ENCODE data around the gene DIAPH2. TPM values are rescaled to one million over a fixed set of nuclear protein-coding genes. Genes with fewer than 3 reads are reported as not detected.
"Not testable (repeated sequence)": the region's sequence is repeated elsewhere in the genome, so short reads cannot be mapped to it uniquely, and the experiment has no call there.

DIAPH2 gene
- total and polyA plus RNA-seq, 4 donors: 3.0 to 19.7 (median 11.3) TPM

DNA sequence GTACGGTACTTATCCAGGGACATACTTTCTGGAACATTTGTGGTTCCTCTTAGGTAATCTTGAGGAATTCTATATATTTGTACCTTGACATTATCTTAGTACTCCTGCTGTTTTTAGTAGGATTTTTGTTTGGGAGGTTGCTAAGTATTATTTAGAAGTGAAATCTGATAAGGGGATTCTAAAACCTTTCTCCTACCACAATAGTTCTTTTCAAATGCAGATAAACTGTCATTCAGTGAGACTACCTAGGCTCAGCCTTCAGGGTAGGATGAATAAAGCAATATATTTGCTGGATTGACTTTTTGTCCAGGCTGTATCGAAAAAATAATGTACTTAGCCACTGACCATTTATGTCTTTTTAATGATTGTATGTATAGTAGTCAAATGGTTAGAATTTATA, 25.4 kb downstream of the DIAPH2 start:
- no peak overlapping the region for H3K4me3 ChIP-seq (ENCODE audit: low read depth, low read length)
- no peaks in the 10 kb centered on the region for H3K4me1 ChIP-seq (ENCODE audit: control insufficient read depth, insufficient read depth, low read length)
- H3K36me3 ChIP-seq (ENCODE audit: control insufficient read depth, insufficient read depth, low read length): no peaks in the 10 kb centered on the region
- no peaks in the 10 kb centered on the region for H3K9me3 ChIP-seq (ENCODE audit: control insufficient read depth, insufficient read depth, low read length)
- H3K27ac ChIP-seq (ENCODE audit: low read depth, low read length): no peak overlapping the region
- no peak for DNase-seq (ENCODE audit: low read depth in 4 of 6, low spot score in 6 of 6)
- peaks cover 6% of the 10 kb centered on the region for H3K27me3 ChIP-seq (ENCODE audit: control insufficient read depth, insufficient read depth, low read length)
- no CpG with 5 or more reads among the region's 2 CpGs for WGBS (ENCODE audit: insufficient coverage)

GRCh38 chrX:96713303-96713702, 28.7 kb downstream of the DIAPH2 start:
- no peak overlapping the region for H3K27ac ChIP-seq (ENCODE audit: low read depth, low read length)
- H3K9me3 ChIP-seq (ENCODE audit: control insufficient read depth, insufficient read depth, low read length): no peaks in the 10 kb centered on the region
- no peaks in the 10 kb centered on the region for H3K27me3 ChIP-seq (ENCODE audit: control insufficient read depth, insufficient read depth, low read length)
- no peaks in the 10 kb centered on the region for H3K4me1 ChIP-seq (ENCODE audit: control insufficient read depth, insufficient read depth, low read length)
- no peaks in the 10 kb centered on the region for H3K36me3 ChIP-seq (ENCODE audit: control insufficient read depth, insufficient read depth, low read length)
- no peak overlapping the region for H3K4me3 ChIP-seq (ENCODE audit: low read depth, low read length)
- DNase-seq (ENCODE audit: low read depth in 4 of 6, low spot score in 6 of 6): no peak

DNA sequence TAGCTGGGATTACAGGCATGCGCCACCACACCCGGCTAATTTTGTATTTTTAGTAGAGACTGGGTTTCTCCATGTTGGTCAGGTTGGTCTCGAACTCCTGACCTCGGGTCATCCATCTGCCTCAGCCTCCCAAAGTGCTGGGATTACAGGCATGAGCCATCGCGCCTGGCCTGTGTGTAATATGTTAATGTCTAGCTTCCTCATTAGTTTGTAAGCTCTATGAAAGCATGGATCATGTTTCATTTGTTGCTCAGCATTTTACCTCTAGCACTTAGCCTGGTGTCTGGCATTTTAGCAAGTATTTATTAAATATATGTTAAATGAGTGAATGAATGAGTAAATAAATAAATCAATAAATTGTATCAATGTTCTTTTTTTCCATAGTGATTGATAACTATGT, 29.8 kb downstream of the DIAPH2 start:
- not testable (repeated sequence) for H3K4me3 ChIP-seq (ENCODE audit: low read depth, low read length); H3K9me3 ChIP-seq (ENCODE audit: control insufficient read depth, insufficient read depth, low read length); H3K27me3 ChIP-seq (ENCODE audit: control insufficient read depth, insufficient read depth, low read length); DNase-seq (ENCODE audit: low read depth in 4 of 6, low spot score in 6 of 6); H3K4me1 ChIP-seq (ENCODE audit: control insufficient read depth, insufficient read depth, low read length); H3K27ac ChIP-seq (ENCODE audit: low read depth, low read length); H3K36me3 ChIP-seq (ENCODE audit: control insufficient read depth, insufficient read depth, low read length)
- 85% methylated on average over 4 of the region's 6 CpGs for WGBS (ENCODE audit: insufficient coverage)

GRCh38 chrX:96715481-96715880, 30.8 kb downstream of the DIAPH2 start:
- no peak for DNase-seq (ENCODE audit: low read depth in 4 of 6, low spot score in 6 of 6)
- no peak overlapping the region for H3K27ac ChIP-seq (ENCODE audit: low read depth, low read length)
- H3K4me3 ChIP-seq (ENCODE audit: low read depth, low read length): no peak overlapping the region
- H3K9me3 ChIP-seq (ENCODE audit: control insufficient read depth, insufficient read depth, low read length): no peaks in the 10 kb centered on the region
- no peaks in the 10 kb centered on the region for H3K27me3 ChIP-seq (ENCODE audit: control insufficient read depth, insufficient read depth, low read length)
- WGBS (ENCODE audit: insufficient coverage): no CpG with 5 or more reads among the region's 3 CpGs
- H3K4me1 ChIP-seq (ENCODE audit: control insufficient read depth, insufficient read depth, low read length): no peaks in the 10 kb centered on the region
- no peaks in the 10 kb centered on the region for H3K36me3 ChIP-seq (ENCODE audit: control insufficient read depth, insufficient read depth, low read length)

- DNase-seq (ENCODE audit: low read depth in 4 of 6, low spot score in 6 of 6): no peak
- Histone ChIP-seq H3K27ac (ENCODE audit: low read depth, low read length) (no peak overlapping the region), H3K27me3 (ENCODE audit: control insufficient read depth, insufficient read depth, low read length) (no peaks in the 10 kb centered on the region), H3K9me3 (ENCODE audit: control insufficient read depth, insufficient read depth, low read length) (no peaks in the 10 kb centered on the region), H3K4me3 (ENCODE audit: low read depth, low read length) (no peak overlapping the region), H3K36me3 (ENCODE audit: control insufficient read depth, insufficient read depth, low read length) (no peaks in the 10 kb centered on the region), H3K4me1 (ENCODE audit: control insufficient read depth, insufficient read depth, low read length) (no peaks in the 10 kb centered on the region)
- WGBS (ENCODE audit: insufficient coverage): 20% methylated on average over 1 of the region's 5 CpGs
These were observed 34.7 kb downstream of the DIAPH2 start for GRCh38 chrX:96719161-96719875.

GRCh38 chrX:96721354-96721753, 36.7 kb downstream of the DIAPH2 start:
- DNase-seq (ENCODE audit: low read depth in 4 of 6, low spot score in 6 of 6): no peak
- Histone ChIP-seq H3K27ac (ENCODE audit: low read depth, low read length) (no peak overlapping the region), H3K4me1 (ENCODE audit: control insufficient read depth, insufficient read depth, low read length) (no peaks in the 10 kb centered on the region), H3K36me3 (ENCODE audit: control insufficient read depth, insufficient read depth, low read length) (no peaks in the 10 kb centered on the region), H3K27me3 (ENCODE audit: control insufficient read depth, insufficient read depth, low read length) (no peaks in the 10 kb centered on the region), H3K9me3 (ENCODE audit: control insufficient read depth, insufficient read depth, low read length) (no peaks in the 10 kb centered on the region), H3K4me3 (ENCODE audit: low read depth, low read length) (no peak overlapping the region)

GRCh38 chrX:96722781-96723180, 38.1 kb downstream of the DIAPH2 start:
- no peak for DNase-seq (ENCODE audit: low read depth in 4 of 6, low spot score in 6 of 6)
- Histone ChIP-seq H3K9me3 (ENCODE audit: control insufficient read depth, insufficient read depth, low read length) (no peaks in the 10 kb centered on the region), H3K4me1 (ENCODE audit: control insufficient read depth, insufficient read depth, low read length) (no peaks in the 10 kb centered on the region), H3K27ac (ENCODE audit: low read depth, low read length) (no peak overlapping the region), H3K27me3 (ENCODE audit: control insufficient read depth, insufficient read depth, low read length) (no peaks in the 10 kb centered on the region), H3K36me3 (ENCODE audit: control insufficient read depth, insufficient read depth, low read length) (no peaks in the 10 kb centered on the region), H3K4me3 (ENCODE audit: low read depth, low read length) (no peak overlapping the region)
- no CpG with 5 or more reads among the region's 2 CpGs for WGBS (ENCODE audit: insufficient coverage)

- no CpG with 5 or more reads among the region's 1 CpG for WGBS (ENCODE audit: insufficient coverage)
- Histone ChIP-seq H3K27ac (ENCODE audit: low read depth, low read length) (no peak overlapping the region), H3K36me3 (ENCODE audit: control insufficient read depth, insufficient read depth, low read length) (no peaks in the 10 kb centered on the region)
These were observed 44.4 kb downstream of the DIAPH2 start for GRCh38 chrX:96729053-96729452.

GRCh38 chrX:96729868-96730643, 45.4 kb downstream of the DIAPH2 start:
- DNase-seq (ENCODE audit: low read depth in 4 of 6, low spot score in 6 of 6): no peak
- no peaks in the 10 kb centered on the region for H3K36me3 ChIP-seq (ENCODE audit: control insufficient read depth, insufficient read depth, low read length)
- H3K9me3 ChIP-seq (ENCODE audit: control insufficient read depth, insufficient read depth, low read length): no peaks in the 10 kb centered on the region
- no peak overlapping the region for H3K27ac ChIP-seq (ENCODE audit: low read depth, low read length)
- H3K4me1 ChIP-seq (ENCODE audit: control insufficient read depth, insufficient read depth, low read length): no peaks in the 10 kb centered on the region
- H3K4me3 ChIP-seq (ENCODE audit: low read depth, low read length): no peak overlapping the region
- H3K27me3 ChIP-seq (ENCODE audit: control insufficient read depth, insufficient read depth, low read length): peaks cover 3% of the 10 kb centered on the region
- WGBS (ENCODE audit: insufficient coverage): 100% methylated on average over 1 of the region's 2 CpGs

More at GRCh38 chrX:96729053-96729452, 44.4 kb downstream of the DIAPH2 start:
- Histone ChIP-seq H3K9me3 (ENCODE audit: control insufficient read depth, insufficient read depth, low read length) (no peaks in the 10 kb centered on the region), H3K27me3 (ENCODE audit: control insufficient read depth, insufficient read depth, low read length) (no peaks in the 10 kb centered on the region), H3K4me1 (ENCODE audit: control insufficient read depth, insufficient read depth, low read length) (no peaks in the 10 kb centered on the region), H3K4me3 (ENCODE audit: low read depth, low read length) (no peak overlapping the region)
- DNase-seq (ENCODE audit: low read depth in 4 of 6, low spot score in 6 of 6): no peak

- not testable (repeated sequence) for H3K27me3 ChIP-seq (ENCODE audit: control insufficient read depth, insufficient read depth, low read length); H3K27ac ChIP-seq (ENCODE audit: low read depth, low read length)
- no CpG with 5 or more reads among the region's 3 CpGs for WGBS (ENCODE audit: insufficient coverage)
These were observed 46.4 kb downstream of the DIAPH2 start for GRCh38 chrX:96731000-96731399.

More at GRCh38 chrX:96731000-96731399, 46.4 kb downstream of the DIAPH2 start:
- not testable (repeated sequence) for H3K4me3 ChIP-seq (ENCODE audit: low read depth, low read length); H3K36me3 ChIP-seq (ENCODE audit: control insufficient read depth, insufficient read depth, low read length); H3K9me3 ChIP-seq (ENCODE audit: control insufficient read depth, insufficient read depth, low read length); H3K4me1 ChIP-seq (ENCODE audit: control insufficient read depth, insufficient read depth, low read length); DNase-seq (ENCODE audit: low read depth in 4 of 6, low spot score in 6 of 6)

Measured in spinal cord (tissue), 10 donors.